GM18517 (cell line): ENCODE measurements around the gene RC3H2.

Source experiments
- ATAC-seq: cut with Tn5 transposase; IDR thresholded peaks from one replicate; pipeline ENCODE4 v1.9.1; 2021; ENCODE audit warnings: mild to moderate bottlenecking, moderate library complexity; ENCODE audit not compliant: unreplicated experiment

The RC3H2 gene, protein sequence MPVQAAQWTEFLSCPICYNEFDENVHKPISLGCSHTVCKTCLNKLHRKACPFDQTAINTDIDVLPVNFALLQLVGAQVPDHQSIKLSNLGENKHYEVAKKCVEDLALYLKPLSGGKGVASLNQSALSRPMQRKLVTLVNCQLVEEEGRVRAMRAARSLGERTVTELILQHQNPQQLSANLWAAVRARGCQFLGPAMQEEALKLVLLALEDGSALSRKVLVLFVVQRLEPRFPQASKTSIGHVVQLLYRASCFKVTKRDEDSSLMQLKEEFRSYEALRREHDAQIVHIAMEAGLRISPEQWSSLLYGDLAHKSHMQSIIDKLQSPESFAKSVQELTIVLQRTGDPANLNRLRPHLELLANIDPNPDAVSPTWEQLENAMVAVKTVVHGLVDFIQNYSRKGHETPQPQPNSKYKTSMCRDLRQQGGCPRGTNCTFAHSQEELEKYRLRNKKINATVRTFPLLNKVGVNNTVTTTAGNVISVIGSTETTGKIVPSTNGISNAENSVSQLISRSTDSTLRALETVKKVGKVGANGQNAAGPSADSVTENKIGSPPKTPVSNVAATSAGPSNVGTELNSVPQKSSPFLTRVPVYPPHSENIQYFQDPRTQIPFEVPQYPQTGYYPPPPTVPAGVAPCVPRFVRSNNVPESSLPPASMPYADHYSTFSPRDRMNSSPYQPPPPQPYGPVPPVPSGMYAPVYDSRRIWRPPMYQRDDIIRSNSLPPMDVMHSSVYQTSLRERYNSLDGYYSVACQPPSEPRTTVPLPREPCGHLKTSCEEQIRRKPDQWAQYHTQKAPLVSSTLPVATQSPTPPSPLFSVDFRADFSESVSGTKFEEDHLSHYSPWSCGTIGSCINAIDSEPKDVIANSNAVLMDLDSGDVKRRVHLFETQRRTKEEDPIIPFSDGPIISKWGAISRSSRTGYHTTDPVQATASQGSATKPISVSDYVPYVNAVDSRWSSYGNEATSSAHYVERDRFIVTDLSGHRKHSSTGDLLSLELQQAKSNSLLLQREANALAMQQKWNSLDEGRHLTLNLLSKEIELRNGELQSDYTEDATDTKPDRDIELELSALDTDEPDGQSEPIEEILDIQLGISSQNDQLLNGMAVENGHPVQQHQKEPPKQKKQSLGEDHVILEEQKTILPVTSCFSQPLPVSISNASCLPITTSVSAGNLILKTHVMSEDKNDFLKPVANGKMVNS

DNA sequence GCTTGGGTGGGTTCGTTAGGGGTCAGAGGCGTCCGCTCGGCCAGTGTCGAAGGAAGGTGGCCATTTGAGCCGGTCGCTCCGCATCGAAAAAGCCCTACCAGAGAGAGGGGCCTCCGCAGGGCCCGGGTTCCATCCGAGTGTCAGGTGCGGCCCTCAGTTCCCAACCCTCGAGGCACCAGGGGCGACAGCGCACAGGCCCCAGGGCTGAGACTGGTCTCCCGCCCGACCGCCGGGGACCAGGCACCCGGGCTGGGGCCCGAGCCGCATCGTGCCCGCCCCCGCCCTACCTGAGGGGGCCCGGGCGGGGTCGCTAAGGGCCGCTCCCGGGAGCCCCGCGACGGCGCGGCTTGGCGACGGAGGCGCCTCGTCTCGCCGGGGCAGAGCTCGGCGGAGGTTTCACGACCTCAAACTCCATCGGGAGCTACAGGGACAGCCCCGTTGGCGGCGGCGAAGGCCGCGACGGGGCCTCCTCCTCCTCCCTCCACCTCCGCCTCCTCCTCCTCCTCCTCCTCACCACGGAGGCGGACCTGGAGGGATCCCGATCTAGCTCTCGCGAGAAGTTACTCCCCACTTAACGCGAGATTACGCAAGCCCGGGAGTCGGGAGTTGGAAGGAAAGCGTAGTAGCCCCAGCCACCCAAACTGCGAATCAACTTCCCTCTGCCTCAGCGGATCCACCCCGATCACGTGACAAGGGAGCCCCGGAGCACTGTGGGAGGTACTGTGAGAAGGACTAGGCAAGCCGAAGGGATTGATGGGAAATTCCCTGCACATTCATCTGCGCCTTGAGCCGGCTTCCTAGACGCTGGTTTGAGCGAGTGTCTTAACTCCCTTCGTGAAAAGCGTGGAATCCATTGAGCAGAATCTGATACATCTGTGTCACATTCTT lies at the start of gene RC3H2:
Gene RC3H2 (minus strand): TSS at position 537 of the 888 bp plus-strand sequence. CDS start 7,850 bp downstream, outside the sequence.
- ATAC-seq, result peak; percentile 83

DNA sequence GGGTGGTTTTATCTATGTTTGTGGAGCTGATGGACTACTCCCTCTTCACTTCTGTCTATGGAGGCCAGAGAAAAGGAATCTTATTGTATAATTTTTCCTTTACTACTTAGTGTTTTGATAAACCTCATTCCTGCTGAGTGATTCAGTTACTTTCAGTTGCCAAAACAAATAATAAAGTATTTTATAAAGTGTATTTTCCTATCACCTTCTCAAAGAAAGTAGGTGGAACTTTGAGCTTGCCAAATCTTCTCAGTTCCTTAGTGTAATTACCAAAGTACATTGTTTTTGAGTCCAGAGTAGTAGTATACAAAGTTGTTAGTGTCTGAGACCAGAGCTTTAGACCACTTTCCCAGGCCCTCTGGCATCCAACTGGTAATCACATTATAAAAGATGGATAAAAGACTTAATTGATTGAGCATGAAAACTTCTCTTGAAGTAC lies 49.1 kb upstream of the RC3H2 start:
- ATAC-seq, result no peak

DNA sequence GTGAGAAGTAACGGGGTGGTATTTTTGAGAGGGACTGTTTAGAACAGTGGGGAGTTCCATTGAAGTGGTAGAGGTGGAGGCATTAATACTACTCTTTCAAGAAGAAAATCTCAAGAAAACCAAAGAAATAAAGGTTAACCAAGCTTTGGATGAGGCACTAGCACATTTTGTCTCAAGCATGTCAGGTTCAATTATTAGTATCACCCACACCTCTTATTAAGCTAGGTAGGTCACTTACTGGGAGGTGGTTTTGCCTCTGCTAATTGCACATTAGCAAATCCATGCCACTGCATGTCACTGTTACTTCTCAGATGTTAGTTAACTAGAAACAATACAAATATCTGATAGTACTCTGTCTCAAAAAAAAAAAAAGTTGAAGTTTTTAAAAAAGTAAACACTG lies 45.9 kb upstream of the RC3H2 start:
- no peak for ATAC-seq

DNA sequence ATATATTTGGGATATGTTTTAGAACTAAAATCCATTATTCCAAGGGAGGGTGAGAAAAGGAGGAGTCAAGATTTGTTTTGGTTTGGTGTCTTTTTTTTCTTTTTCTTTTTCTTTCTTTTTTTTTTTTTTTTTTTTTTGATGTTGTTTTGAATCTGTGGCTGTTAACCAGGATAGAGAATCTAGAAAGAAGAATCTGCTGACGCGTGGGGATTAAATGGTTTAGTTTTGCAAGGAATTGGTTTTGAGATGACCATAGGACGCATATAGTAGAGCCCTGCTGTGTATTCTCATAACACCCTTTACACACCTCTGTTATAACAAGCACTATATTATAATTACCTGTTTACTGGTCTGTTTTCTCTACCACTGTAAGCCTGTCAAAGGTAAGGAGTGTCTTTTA lies 45.1 kb upstream of the RC3H2 start:
- ATAC-seq, result no peak

DNA sequence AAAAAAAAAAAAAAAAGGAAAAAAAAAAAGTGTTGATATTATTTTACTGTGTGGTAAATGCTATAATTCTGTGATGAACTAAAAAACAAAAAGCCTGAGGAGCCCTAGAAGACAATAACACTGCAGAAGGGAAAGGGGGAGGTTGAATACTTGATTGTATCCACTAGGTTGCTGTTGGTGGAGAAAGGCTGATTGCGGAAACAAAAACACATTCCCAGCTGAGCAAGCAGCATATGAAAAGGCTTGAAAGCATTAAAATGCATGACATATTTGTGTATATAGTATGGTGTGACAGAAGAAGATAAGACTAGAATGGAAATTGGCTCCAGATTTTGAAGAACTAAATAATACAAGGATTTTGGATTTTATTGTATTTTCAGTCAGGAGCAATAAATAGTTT lies 44.5 kb upstream of the RC3H2 start:
- no peak for ATAC-seq

DNA sequence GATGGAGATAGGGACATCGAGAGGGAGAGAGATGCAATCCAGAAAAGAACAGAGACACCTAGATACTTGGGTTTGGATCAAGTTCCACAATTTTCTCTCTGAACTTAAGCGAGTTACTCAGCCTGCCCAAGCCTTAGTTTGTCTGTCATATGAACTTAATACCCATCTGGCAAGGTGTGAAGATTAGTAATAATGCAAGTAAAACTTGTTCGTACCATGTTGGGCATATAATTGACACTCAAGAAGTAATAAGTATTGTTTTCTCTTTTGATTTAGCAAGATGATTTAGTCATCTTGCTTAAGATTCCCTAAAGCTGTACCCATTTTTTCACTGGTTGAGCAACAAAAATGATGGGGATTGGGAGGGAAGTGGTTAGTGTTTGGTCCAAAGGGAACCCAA lies 43.2 kb upstream of the RC3H2 start:
- no peak for ATAC-seq

DNA sequence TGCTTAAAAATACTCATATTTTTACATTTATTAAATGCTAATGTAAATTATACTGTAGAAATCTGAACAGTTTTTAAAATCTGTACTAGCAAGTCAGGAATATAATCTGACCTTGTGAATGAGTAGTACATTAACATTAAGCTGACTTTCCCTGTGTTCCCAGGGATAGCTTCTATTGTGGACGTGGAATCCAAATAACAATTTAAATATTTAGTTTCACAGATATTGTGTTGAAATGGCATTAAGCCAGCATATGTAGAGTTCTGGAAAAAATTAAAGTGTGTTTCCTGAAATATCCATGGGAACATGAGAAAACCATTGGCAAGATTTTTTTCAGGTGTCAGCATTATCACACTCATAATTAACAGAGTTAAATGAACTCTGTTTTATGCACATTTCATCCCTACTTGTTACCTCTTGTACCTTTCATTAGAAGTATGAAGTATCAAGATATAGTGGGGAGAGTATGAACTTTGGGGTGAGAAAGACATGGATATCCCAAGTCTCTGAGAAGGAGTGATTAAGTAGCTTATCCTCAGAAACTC lies 41.4 kb upstream of the RC3H2 start:
- ATAC-seq, result no peak

DNA sequence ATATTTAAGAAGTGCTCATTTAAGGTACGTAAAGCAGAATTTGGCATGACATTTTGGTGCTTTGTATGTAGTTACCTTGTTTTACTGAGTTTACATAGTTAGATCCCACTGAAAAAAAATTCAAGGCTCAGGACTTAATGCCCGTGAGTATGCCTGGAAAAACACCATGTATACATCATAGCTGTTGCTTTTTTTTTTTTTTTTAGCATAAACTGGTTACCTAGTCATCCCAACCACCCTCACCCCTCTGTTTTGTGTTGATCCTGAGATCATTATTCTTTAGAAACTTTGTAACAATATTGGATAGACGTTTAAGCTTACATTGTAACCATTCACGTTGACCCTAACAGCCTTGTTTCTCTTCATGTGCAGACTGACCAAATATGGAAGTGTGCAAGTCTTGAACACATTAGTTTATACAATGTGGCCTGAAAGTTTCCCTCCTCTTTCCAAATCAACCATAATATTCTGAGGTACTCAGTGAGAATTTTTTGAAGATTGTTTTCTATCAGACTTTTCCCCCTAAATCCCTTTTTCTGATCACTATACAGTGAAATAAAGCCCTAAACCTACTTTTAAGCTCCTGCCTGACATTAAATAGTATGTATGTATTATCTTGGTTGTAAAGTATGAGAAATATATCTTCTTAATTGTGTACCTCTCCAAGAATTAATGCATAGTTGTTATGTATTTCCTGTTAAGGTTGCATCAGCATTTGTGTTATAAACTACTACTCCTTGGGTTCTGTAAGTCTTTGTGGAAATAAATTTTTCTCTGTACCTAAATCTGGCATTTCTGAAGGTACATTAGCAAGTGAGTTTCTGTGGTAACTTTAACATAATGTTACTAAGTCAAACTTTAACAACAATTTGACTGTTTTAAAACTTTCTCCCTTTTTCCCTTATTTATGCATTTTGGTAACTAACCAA lies 40.1 kb upstream of the RC3H2 start:
- no peak for ATAC-seq

DNA sequence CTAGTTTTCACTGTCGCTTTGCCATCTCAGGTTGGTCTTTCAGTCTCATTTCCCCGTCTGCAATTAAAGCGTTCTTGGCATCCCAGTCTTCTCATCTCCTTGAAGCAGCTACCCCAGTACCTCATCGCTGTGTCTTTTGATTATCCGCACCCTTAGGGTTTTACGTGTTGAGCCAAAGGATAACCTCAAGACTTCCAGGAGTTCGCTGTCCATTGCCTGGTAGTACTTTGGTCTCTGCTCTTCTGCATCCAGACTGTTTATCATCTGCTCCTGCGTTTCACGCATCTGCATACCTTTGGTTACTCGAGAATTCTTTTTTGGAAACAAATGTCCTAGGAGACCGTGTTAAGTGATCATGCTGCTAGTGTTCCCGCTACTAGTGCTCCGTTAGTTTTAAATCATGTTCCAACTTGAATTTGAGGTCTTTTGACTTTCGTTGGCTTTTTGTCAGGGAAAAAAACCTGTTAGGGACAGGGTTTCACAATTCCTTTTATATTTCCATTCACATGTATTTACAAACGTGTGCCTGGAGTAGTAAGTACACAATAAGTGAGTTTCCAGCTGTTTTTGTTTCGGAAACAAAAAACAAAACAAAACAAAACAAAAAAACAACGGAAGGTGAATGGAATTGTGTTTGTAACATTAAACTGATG lies 36.5 kb upstream of the RC3H2 start:
- no peak for ATAC-seq

DNA sequence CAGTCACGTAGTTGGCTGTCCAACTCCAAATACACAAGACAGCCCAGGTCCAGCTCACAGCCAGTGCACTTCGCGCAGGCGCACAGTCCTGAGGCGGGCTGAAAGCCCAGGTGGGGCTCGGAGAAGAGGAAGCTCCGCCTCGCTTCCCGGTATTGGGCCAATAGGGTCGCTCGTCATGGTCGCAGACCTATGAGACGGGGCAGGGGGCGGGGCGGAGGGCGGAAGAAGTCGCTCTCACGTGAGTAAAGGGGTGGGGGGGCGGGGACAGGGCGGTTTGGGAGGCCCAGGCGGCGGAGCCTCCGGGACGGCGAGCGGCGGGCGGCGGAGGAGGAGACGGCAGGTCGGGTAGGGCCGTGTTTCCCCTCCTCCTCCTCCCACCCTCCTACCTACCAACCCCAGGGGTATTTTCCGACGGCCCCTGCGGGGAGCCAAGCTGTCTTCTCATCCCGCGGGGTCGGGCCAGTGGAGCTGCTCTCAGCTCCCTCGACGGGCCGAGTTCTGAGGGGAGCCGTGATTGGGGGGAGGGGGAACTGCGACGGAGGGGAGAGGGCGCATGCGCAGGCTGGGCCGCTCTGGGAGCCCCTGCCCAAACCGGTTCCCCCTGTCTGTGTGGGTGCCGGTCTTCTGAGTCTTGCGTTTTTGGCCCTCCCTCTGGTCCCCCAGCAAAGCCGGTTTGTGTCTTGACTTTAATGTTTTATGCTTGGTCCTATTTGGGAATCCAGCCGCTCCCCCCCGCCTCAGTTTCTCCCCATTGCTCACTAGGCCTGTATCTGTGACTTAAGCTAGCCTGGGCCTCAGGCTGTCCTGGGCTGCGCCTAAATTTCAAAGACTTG lies 35.8 kb upstream of the RC3H2 start, which contains the start of gene RABGAP1:
Gene RABGAP1 (plus strand): TSS at position 272 of the 833 bp plus-strand sequence. CDS start 16,040 bp downstream, outside the sequence.
- peak; percentile 94 for ATAC-seq

DNA sequence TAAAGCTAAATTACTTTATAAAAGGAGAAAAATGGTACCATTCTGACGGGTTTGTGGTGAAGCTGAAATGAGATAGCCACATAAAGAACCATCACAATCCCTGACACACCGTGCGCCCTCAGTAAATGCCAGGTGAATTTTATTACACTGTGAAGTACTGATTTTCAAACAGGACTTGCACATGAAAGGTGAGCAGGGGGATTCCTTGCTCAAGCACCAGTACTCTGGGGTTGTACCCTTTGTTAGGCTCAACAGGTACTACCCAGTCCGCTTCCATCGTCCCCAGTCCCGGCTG lies 35.2 kb upstream of the RC3H2 start:
- no peak for ATAC-seq

DNA sequence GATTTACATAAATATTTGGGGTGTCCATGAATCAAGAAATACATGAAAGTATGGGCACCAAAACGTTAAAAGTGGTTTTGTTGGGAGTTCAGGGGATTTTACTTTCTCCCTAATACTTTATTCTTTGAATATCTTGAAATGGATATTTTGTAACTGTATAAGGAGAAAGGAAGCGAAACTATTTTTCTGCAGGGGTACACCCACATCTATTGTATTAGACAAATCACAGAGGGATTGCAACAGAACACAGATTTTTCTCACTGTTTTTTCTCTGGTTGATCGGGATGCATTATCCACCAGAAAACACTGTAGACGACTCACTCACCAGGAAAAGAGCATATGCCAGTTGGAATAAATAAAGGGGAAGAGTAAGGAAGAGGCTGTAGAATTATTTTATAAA lies 34.4 kb upstream of the RC3H2 start:
- no peak for ATAC-seq

DNA sequence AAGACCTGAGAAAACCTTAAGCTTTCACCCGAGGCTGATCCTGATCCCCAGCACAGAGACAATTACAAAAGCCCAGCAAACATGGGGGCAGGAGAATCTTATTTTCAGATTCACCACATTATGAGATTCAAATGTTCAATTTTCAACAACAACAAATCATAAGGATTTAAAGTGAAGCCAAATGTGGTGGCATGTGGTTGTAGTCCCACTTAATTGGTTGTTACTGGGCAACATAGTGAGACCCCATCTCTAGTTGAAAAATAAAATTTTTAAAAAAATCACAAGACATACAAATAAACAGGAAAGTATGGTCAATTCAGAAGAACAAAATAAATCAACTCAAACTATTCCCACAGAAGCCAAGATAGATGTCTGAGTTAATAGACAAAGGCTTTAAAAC lies 31.7 kb upstream of the RC3H2 start:
- ATAC-seq, result no peak

DNA sequence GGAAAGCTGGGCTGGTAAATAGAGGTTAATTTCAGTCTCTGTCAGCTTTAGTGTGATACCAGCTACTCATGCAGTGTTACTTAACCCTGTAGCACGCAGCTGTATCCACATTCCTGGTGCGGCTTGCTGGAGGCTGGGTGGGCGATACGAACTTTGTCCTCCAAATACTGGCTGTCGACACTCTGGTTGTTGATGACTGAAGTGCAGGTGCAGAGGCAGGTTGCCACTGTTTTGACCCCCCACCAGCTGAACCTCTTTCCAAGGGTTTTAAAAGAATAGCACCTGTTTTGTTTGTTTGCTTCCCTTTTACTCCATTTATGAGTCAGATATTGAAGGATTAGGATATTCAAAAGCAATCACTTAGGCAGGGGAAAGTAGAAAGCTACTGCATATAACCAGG lies 31.3 kb upstream of the RC3H2 start:
- no peak for ATAC-seq

DNA sequence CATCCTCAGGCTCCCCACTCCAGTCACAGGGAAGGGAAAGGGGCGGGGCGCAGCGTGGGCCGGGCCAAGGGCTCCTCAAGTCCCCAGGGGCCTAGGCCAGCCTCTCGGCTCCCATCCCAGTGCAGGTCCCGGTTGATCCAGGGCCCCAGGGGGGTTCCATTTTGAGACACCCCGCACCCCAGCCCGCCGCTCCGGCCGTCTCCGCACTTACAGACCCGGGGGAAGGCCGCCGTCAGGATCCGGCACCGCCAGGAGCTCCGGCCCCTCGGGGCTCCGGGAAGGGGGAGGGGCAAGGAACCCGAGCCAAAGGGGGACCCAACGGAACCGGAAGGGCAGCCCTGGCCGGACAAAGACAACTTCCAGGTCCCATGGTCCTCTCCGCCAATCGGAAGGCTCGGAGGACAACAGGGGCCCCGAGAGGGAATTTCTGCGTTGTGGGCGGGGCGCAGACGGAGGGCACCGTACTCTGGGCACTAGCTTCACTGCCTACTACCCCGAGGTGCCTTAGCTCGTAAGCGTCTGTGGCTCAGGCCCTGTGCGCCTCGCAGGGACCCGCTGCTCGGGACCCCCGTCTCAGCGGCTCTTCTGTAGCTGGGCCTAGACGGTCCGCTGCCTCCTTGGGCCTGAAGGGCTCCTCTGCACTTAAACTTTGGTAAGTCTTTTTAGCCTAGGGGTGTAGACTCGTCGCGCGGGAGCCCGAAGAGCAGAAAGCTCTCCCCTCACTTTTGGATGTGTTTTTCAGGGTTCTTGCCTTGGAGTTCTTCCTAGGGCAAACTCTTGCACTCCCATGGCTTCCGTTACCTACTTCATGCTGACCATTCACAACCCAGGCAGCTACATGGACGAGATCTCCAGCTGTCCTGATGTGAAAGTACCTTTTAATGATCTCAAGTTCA lies 26.3 kb upstream of the RC3H2 start, which contains the start of gene ZBTB26:
Gene ZBTB26 (minus strand): TSS at position 287 of the 896 bp plus-strand sequence. CDS start 11,578 bp downstream, outside the sequence.
- ATAC-seq, result peak; percentile 90

DNA sequence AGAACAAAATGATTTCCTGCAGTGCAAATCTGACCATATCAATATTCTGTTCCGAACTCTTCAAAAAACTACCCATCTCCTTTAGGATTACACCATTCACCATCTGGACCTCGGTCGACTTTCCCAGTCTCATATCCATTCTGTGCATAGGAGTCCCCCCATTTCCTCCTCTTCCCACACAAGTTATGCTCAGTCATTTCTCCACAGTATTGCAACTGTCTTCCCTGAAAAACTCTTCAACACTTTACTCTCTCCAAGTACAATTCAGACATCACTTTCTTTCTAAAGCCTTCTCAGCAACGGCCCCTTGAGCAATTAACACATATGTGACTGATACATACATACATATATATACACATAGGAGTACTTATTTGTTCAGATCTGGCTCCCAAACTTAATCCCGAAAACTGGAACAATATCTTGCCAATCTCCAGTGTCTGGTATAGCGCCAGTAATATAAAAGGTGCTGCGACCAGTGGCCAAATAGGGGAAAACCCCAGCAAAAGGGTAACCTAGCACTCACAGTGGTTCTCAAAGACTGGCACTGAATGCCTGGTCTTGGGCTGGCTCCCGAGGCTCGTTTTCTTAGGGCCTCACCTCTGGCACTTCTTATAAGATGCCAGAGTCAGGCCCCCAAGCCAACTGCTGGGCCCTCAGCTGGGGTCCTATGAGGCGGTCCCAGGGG lies 25.5 kb upstream of the RC3H2 start:
- ATAC-seq, result no peak
